Osteocyte (in vitro differentiated cells): ENCODE results near the gene DENND6B. TPM values are rescaled to one million over a fixed set of nuclear protein-coding genes. Genes with fewer than 3 reads are reported as not detected.

Source experiments
- DNase-seq: peaks from one replicate; pipeline ENCODE4 v3.0.0; 2021; ENCODE audit warnings: mixed read lengths; ENCODE audit not compliant: unreplicated experiment; ENCODE audit errors: extremely low spot score
- H3K27ac Mint-ChIP-seq: one replicate; pipeline ENCODE4 v1.8.0; 2021; ENCODE audit warnings: mild to moderate bottlenecking, mixed read lengths; ENCODE audit not compliant: unreplicated experiment
- H3K27me3 Mint-ChIP-seq: one replicate; pipeline ENCODE4 v1.8.0; 2021; ENCODE audit warnings: mixed read lengths; ENCODE audit not compliant: unreplicated experiment
- H3K36me3 Mint-ChIP-seq: one replicate; pipeline ENCODE4 v1.8.0; 2021; ENCODE audit warnings: mixed read lengths; ENCODE audit not compliant: unreplicated experiment
- H3K4me1 Mint-ChIP-seq: one replicate; pipeline ENCODE4 v1.8.0; 2021; ENCODE audit warnings: mixed read lengths; ENCODE audit not compliant: unreplicated experiment
- H3K4me3 Mint-ChIP-seq: one replicate; pipeline ENCODE4 v1.8.0; 2021; ENCODE audit warnings: mild to moderate bottlenecking, moderate library complexity, mixed read lengths; ENCODE audit not compliant: unreplicated experiment
- H3K9me3 Mint-ChIP-seq: one replicate; pipeline ENCODE4 v1.8.0; 2021; ENCODE audit warnings: mixed read lengths; ENCODE audit not compliant: unreplicated experiment
- CTCF ChIP-seq: fragments of 200-600 bp; sonication (generic); IDR thresholded peaks from 2 replicates; pipeline ENCODE4 v1.5.0; 2021; ENCODE audit warnings: antibody characterized with exemption, mild to moderate bottlenecking, moderate library complexity
- total RNA-seq: library from RNA; stranded (reverse); gene quantifications from 2 replicates; pipeline ENCODE4 v1.2.1, GENCODE V29; 2021

DENND6B gene
- total RNA-seq, 1 donor from 2014 or later, result 10.8 TPM

DNA sequence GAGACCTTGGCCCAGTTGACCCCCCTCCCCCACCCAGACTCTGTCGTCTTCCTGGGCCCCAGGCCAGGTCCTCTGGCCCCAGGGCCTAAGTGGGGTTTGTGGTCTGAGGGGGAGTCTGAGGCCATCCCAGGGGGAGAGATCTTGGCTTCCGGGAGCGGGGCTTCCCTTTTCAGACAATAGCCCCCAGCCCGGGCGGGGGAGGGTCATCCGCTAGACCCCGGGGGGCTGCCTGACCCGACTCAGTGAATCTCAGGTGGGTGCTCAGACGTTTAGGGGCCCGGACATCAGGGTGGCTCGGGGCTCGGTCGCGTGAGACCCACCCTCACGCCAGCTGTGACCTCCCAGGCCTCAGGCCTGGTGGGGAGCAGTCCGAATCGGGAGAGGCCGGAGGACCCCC, 57.2 kb downstream of the DENND6B start:
- no peak for TF ChIP-seq CTCF
- H3K36me3 Mint-ChIP-seq, result peaks cover 6% of the 10 kb centered on the region
- H3K4me1 Mint-ChIP-seq, result peaks cover 19% of the 10 kb centered on the region
- no peak overlapping the region for H3K27ac Mint-ChIP-seq
- no peaks in the 10 kb centered on the region for H3K27me3 Mint-ChIP-seq
- DNase-seq, result no peak
- H3K9me3 Mint-ChIP-seq, result no peaks in the 10 kb centered on the region
- H3K4me3 Mint-ChIP-seq, result peak overlapping the region; percentile 61

DNA sequence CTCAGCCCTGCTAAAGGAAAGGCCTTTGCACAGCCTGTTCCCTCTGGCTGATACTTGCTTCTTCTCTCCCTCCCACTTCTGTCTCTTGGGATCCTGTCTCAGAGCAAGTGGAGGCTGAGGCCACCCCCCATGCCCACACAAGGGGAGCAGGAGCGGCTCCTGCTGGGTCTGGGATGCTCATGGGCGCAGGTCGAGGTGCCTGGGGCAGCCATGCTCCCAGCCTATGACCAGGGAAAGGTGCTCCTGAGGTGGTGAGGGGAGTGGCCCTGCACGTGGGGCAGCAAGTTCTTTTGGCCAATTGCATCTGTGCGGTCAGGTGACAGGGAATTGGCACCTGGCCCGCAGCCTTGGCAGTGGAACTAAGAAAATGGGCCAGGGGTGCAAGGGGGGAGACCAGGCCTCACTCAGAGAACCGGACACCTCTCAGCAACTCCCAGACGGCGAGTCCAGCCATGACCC, 58.1 kb downstream of the DENND6B start:
- no peak for TF ChIP-seq CTCF
- no peak overlapping the region for H3K4me3 Mint-ChIP-seq
- peaks cover 19% of the 10 kb centered on the region for H3K4me1 Mint-ChIP-seq
- H3K9me3 Mint-ChIP-seq, result no peaks in the 10 kb centered on the region
- no peak overlapping the region for H3K27ac Mint-ChIP-seq
- no peaks in the 10 kb centered on the region for H3K36me3 Mint-ChIP-seq
- no peak for DNase-seq
- H3K27me3 Mint-ChIP-seq, result no peaks in the 10 kb centered on the region

DNA sequence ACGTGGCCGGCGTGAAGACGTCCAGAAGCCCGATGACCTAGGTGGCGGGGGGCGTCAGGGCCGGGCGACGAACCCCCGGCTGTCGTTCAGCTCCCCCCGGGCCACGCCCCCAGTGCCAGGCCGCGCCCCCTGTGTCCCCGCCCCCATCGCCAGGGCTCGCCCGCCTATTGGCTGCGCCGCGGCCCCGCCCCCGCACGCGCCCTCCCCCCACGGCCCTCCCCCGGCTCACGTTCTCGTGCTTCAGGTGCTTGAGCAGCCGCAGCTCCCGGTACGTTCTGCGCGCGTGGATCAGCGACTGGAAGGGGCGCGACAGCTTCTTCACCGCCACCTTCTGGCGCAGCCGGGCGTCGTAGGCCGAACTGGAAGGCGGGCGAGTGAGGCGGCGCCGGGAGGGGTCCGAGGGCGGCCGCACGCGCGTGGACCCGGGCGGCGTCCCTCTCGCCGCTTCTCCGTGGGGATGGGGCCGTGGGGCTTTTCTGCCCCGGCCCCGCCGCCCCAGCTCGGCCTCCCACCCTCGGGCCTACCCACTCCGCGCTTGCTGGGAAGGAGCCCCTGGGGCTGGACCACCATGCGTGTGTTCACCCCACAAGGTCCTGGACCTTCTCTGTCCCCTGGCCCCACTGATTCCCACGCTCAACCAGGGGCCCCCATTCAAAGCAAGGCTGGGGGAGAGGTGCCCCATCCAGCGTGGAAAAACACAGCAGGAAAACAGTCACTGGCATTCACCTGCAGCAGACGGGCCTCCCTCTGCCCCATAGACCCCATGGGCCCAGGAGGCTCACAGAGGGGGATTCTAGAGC, 59.0 kb downstream of the DENND6B start:
- H3K36me3 Mint-ChIP-seq, result no peaks in the 10 kb centered on the region
- no peak overlapping the region for H3K4me3 Mint-ChIP-seq
- peaks cover 23% of the 10 kb centered on the region for H3K4me1 Mint-ChIP-seq
- no peak for TF ChIP-seq CTCF
- H3K9me3 Mint-ChIP-seq, result no peaks in the 10 kb centered on the region
- no peak overlapping the region for H3K27ac Mint-ChIP-seq
- no peak for DNase-seq
- H3K27me3 Mint-ChIP-seq, result no peaks in the 10 kb centered on the region

GRCh38 chr22:50266994-50267393, 59.8 kb downstream of the DENND6B start:
- Mint-ChIP-seq H3K4me1 (peaks cover 31% of the 10 kb centered on the region), H3K27ac (no peak overlapping the region), H3K4me3 (no peak overlapping the region), H3K36me3 (no peaks in the 10 kb centered on the region), H3K9me3 (no peaks in the 10 kb centered on the region), H3K27me3 (no peaks in the 10 kb centered on the region)
- DNase-seq, result no peak
- TF ChIP-seq CTCF, result no peak

- no peak for TF ChIP-seq CTCF
- no peak overlapping the region for H3K4me3 Mint-ChIP-seq
- no peaks in the 10 kb centered on the region for H3K27me3 Mint-ChIP-seq
- H3K9me3 Mint-ChIP-seq, result no peaks in the 10 kb centered on the region
- H3K4me1 Mint-ChIP-seq, result peaks cover 31% of the 10 kb centered on the region
- DNase-seq, result no peak
- H3K27ac Mint-ChIP-seq, result no peak overlapping the region
- no peaks in the 10 kb centered on the region for H3K36me3 Mint-ChIP-seq
These were observed 61.7 kb downstream of the DENND6B start for GRCh38 chr22:50264946-50265669.
